Body of pancreas (tissue), 4 donors: ENCODE measurements around the gene HDLBP. TPM values are rescaled to one million over a fixed set of nuclear protein-coding genes. Genes with fewer than 3 reads are reported as not detected.

ENCODE experiments used
- ATAC-seq: fragments of 150-250 bp; one replicate; pipeline ENCODE4 v1.9.1; 2016
- DNase-seq, 4 donors: peaks; one replicate each; pipeline ENCODE4 v3.0.0-alpha.2; 2019
- H3K27ac ChIP-seq, 4 donors: fragments of 200-600 bp; sonication (generic); 1 replicate in 3 of 4; 2 replicates in 1 of 4; pipeline versions ENCODE4 v1.5.1 to v1.6.1; 2016 to 2019; ENCODE audit warnings: mild to moderate bottlenecking in 1 of 4, mixed read lengths in 1 of 4, moderate library complexity in 1 of 4
- H3K27me3 ChIP-seq, 2 donors: fragments of 200-600 bp; sonication (generic); one replicate each; pipeline ENCODE4 v1.6.0; 2016; ENCODE audit warnings: mild to moderate bottlenecking in 1 of 2
- H3K36me3 ChIP-seq, 2 donors: fragments of 200-600 bp; sonication (generic); replicated peaks in 1 of 2; 2 replicates each; pipeline ENCODE4 v1.5.1; 2016; ENCODE audit warnings: low read depth in 2 of 2; ENCODE audit not compliant: insufficient read depth in 1 of 2
- H3K4me1 ChIP-seq: fragments of 200-600 bp; sonication (generic); one replicate; pipeline ENCODE4 v1.6.0; 2016
- H3K4me3 ChIP-seq, 2 donors: fragments of 200-600 bp; sonication (generic); 1 replicate in 1 of 2; 2 replicates in 1 of 2; pipeline ENCODE4 v1.5.1; 2016 to 2019
- H3K9me3 ChIP-seq, 3 donors: fragments of 200-600 bp; sonication (generic); 1 replicate in 2 of 3; 2 replicates in 1 of 3; pipeline ENCODE4 v1.5.1; 2016
- POLR2A ChIP-seq, 3 donors: fragments of 450-650 bp; IDR thresholded peaks; one replicate each; pipeline ENCODE4 v1.6.1; 2016; ENCODE audit warnings: antibody characterized with exemption in 3 of 3, mild to moderate bottlenecking in 2 of 3
- WGBS, 2 donors: methylation state at CpG; one replicate each; pipeline ENCODE4 v1.1.5; 2017; 5-methylcytosine and 5-hydroxymethylcytosine counted together
- intact Hi-C: fragments of 100-400 bp; cut with DNase I; formaldehyde crosslinking; loops from one replicate; pipeline ENCODE4 v1.15.1; 2023
- total RNA-seq, 2 donors: library from RNA; depleted of rRNA; stranded (reverse); fragments of >200 nt; gene quantifications; one replicate each; pipeline ENCODE4 v1.1.0, GENCODE V29; 2016
- TF ChIP-seq, protein P1 (sequence below), 7 experiments: fragments of 450-650 bp in 4 of 7; fragments of 200-600 bp in 3 of 7; sonication (generic) in 3 of 7; IDR thresholded peaks; one replicate each; pipeline ENCODE4 v1.5.1; 2016 to 2019; ENCODE audit warnings: antibody characterized with exemption in 7 of 7

HDLBP gene
- total RNA-seq, 2 donors from 2014 or later: 501 to 612 TPM

DNA sequence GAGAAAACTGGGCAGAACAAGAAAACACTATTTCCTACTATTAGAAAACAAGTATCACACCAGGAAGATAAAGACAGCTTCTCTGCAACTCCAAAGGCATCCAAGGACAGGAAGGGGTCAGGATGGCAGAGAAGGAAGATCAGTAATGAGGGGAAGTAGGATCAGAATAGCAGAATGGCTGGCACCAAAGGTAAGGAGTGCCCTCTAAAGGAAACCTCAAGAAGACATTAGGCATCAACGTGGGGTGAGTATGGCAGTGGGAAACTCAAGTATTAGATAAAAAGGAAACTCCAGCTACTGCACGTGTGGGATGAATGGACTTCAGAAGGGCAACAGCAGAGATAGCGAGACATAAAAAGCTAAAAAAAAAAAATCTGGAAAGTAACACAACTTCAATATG lies 25.9 kb downstream of the HDLBP start:
- H3K27me3 ChIP-seq: no peaks in the 10 kb centered on the region
- no peak overlapping the region for H3K27ac ChIP-seq
- TF ChIP-seq, protein P1, sequence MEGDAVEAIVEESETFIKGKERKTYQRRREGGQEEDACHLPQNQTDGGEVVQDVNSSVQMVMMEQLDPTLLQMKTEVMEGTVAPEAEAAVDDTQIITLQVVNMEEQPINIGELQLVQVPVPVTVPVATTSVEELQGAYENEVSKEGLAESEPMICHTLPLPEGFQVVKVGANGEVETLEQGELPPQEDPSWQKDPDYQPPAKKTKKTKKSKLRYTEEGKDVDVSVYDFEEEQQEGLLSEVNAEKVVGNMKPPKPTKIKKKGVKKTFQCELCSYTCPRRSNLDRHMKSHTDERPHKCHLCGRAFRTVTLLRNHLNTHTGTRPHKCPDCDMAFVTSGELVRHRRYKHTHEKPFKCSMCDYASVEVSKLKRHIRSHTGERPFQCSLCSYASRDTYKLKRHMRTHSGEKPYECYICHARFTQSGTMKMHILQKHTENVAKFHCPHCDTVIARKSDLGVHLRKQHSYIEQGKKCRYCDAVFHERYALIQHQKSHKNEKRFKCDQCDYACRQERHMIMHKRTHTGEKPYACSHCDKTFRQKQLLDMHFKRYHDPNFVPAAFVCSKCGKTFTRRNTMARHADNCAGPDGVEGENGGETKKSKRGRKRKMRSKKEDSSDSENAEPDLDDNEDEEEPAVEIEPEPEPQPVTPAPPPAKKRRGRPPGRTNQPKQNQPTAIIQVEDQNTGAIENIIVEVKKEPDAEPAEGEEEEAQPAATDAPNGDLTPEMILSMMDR (IDR thresholded peaks at IDR 0.05): peak in 1 of 7 experiments; percentile 7
- TF ChIP-seq POLR2A (IDR thresholded peaks at IDR 0.05): no peak
- no peaks in the 10 kb centered on the region for H3K9me3 ChIP-seq
- ATAC-seq (no peak), DNase-seq (no peak)
- H3K36me3 ChIP-seq: no peaks in the 10 kb centered on the region
- H3K4me3 ChIP-seq: no peak overlapping the region
- H3K4me1 ChIP-seq: peaks cover 30% of the 10 kb centered on the region
- intact Hi-C loops: no loop called here
- 34 to 47% methylated on average over 3 of the region's 3 CpGs for WGBS, 2 donors

DNA sequence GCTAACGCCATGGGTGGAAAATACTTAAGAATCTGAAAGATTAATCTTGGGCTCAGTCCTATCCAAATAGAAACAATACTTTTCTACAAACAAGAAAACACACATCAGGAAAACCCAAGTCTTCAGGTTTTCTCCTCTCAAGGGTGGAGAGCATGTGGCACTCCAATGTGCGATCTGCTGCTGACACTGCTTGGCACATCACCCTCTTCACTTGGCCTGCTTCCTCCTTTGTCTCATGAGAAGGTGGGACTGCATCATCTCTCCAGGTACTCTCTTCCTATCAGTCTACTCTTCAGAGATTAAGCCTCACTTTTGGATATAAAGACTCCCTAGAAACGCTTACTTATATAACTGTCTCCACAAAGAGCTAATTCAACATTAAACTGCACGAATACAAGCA lies 26.4 kb downstream of the HDLBP start:
- H3K9me3 ChIP-seq: no peaks in the 10 kb centered on the region
- no peak for TF ChIP-seq POLR2A (IDR thresholded peaks at IDR 0.05)
- TF ChIP-seq, protein P1 (IDR thresholded peaks at IDR 0.05): no peak
- ATAC-seq: no peak
- intact Hi-C loops: no loop called here
- H3K27ac ChIP-seq: no peak overlapping the region
- no peaks in the 10 kb centered on the region for H3K36me3 ChIP-seq
- H3K27me3 ChIP-seq: no peaks in the 10 kb centered on the region
- DNase-seq: no peak
- no peak overlapping the region for H3K4me3 ChIP-seq
- 46 to 58% methylated on average over 4 of the region's 4 CpGs for WGBS, 2 donors
- peaks cover 32% of the 10 kb centered on the region for H3K4me1 ChIP-seq

DNA sequence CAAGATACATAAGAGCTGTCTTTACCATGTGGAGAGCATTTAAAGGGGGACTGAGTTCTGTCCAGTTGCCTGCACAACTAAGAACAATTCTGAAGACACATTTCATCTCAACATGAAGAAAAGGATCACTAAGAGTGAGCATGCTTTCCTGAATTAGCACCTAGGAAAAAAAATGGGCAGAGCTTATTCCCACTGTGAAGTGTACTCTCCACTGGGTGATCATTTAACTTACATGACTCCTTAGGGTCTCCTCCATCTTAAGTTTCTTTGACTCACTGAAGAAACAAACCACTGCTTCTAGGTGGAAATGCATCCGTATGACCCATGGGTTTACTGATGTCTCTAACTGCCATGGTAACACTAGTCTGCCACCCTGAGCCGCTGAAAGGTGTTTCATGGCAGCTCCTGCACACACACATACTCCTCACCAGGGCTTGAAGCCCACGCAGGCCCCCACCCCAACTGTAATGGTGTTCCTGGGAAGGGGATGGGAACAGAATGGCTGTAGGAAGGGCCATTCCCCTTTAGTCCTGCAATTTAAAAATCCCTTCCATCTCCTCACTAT lies 27.1 kb downstream of the HDLBP start:
- H3K9me3 ChIP-seq: no peaks in the 10 kb centered on the region
- TF ChIP-seq, protein P1 (IDR thresholded peaks at IDR 0.05): no peak
- no peak for TF ChIP-seq POLR2A (IDR thresholded peaks at IDR 0.05)
- no peaks in the 10 kb centered on the region for H3K27me3 ChIP-seq
- no peak for DNase-seq
- ATAC-seq: no peak
- H3K27ac ChIP-seq: no peak overlapping the region
- intact Hi-C loops: no loop called here
- H3K4me1 ChIP-seq: peaks cover 33% of the 10 kb centered on the region
- H3K36me3 ChIP-seq: no peaks in the 10 kb centered on the region
- WGBS, 2 donors: 71 to 76% methylated on average over 3 of the region's 3 CpGs
- H3K4me3 ChIP-seq: no peak overlapping the region

DNA sequence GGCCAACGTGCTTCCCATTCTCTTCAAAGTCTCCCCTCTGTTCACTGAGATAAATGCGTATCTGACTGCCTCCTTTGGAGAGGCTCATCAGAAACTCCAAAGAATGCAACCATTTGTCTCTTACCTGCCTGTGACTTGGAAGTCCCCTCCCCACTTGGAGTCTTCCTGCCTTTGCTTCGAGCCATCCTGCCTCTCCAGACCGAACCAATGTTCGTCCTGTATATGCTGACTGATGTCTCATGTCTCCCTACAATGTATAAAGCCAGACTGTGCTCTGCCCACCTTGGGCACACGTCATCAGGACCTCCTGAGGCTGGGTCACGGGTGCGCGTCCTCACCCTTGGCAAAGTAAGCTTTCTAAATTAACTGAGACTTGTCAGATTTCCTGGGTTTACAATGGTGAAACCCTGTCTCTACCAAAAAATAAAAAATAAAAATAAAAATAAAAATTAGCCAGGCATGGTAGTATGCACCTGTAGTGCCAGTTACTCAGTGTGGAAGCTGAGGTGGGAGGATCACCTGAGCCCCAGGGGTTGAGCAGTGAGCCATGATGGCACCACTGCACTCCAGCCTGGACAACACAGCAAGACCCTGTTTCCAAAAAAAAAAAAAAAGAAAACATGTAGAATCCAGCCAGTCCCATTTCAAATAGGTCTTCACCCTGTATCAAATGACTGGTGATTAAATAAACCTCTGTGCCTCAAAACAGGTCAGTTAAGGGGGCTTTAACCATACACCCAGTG lies 29.0 kb downstream of the HDLBP start:
- WGBS, 2 donors: 92 to 98% methylated on average over 9 of the region's 9 CpGs
- DNase-seq (no peak), ATAC-seq (no peak)
- TF ChIP-seq POLR2A (IDR thresholded peaks at IDR 0.05): no peak
- TF ChIP-seq, protein P1 (IDR thresholded peaks at IDR 0.05): no peak
- Histone ChIP-seq H3K36me3 (no peaks in the 10 kb centered on the region), H3K27me3 (no peaks in the 10 kb centered on the region), H3K4me3 (no peak overlapping the region), H3K9me3 (no peaks in the 10 kb centered on the region), H3K4me1 (peaks cover 43% of the 10 kb centered on the region), H3K27ac (no peak overlapping the region)
- intact Hi-C loops: no loop called here

DNA sequence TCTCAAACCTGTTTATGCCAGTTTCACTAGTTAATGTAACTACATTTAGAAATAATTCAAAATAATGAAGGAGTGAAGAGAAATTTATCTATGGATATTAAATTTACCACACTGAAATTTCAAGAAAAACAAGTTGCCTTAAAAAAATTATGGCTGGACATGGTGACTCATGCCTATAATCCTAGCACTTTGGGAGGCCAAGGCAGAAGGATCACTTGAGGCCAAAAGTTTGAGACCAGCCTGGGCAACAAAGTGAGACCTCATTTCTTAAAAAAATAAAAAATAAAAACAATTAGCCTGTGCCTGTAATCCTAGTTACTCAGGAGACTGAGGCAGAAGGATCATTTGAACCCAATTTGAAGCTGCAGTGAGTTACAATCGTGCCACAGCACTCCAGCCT lies 29.9 kb downstream of the HDLBP start:
- TF ChIP-seq POLR2A (IDR thresholded peaks at IDR 0.05): no peak
- TF ChIP-seq, protein P1 (IDR thresholded peaks at IDR 0.05): no peak
- H3K4me1 ChIP-seq: peaks cover 43% of the 10 kb centered on the region
- H3K36me3 ChIP-seq: no peaks in the 10 kb centered on the region
- H3K4me3 ChIP-seq: no peak overlapping the region
- no peaks in the 10 kb centered on the region for H3K9me3 ChIP-seq
- peak overlapping the region in 1 of 4 donors; percentile 6 for H3K27ac ChIP-seq
- no peaks in the 10 kb centered on the region for H3K27me3 ChIP-seq
- no peak for DNase-seq
- ATAC-seq: no peak
- intact Hi-C loops: no loop called here
- 68 to 78% methylated on average over 1 of the region's 1 CpG for WGBS, 2 donors
